Activated T-helper 17 cell treated with anti-CD3 and anti-CD28 coated beads, Interleukin-2, amount 50 U/mL, for 72 hours (primary cell): ENCODE measurements around the gene MAGIX. TPM values are rescaled to one million over a fixed set of nuclear protein-coding genes. Genes with fewer than 3 reads are reported as not detected.
"Not testable (repeated sequence)": the region's sequence is repeated elsewhere in the genome, so short reads cannot be mapped to it uniquely, and the experiment has no call there.

ENCODE experiments used
- ATAC-seq: fragments of 150-1000 bp; cut with Tn5 transposase; replicated peaks from 2 replicates; pipeline ENCODE4 v1.10.0; 2021; ENCODE audit warnings: mild to moderate bottlenecking, moderate library complexity
- H3K27ac Mint-ChIP-seq: one replicate; pipeline ENCODE4 v1.8.0; 2022; ENCODE audit warnings: mixed read lengths
- H3K27me3 Mint-ChIP-seq: one replicate; pipeline ENCODE4 v1.8.0; 2022; ENCODE audit warnings: mixed read lengths
- H3K36me3 Mint-ChIP-seq: one replicate; pipeline ENCODE4 v1.8.0; 2022; ENCODE audit warnings: low read depth, mild to moderate bottlenecking, mixed read lengths
- H3K4me1 Mint-ChIP-seq: one replicate; pipeline ENCODE4 v1.8.0; 2022; ENCODE audit warnings: mixed read lengths
- H3K4me3 Mint-ChIP-seq: one replicate; pipeline ENCODE4 v1.8.0; 2022; ENCODE audit warnings: mild to moderate bottlenecking, mixed read lengths
- H3K9me3 Mint-ChIP-seq: one replicate; pipeline ENCODE4 v1.8.0; 2022; ENCODE audit warnings: mixed read lengths
- total RNA-seq, 2 donors: library from RNA; stranded (reverse); gene quantifications; one replicate each; pipeline ENCODE4 v1.2.3, GENCODE V29; 2022

The MAGIX gene
- total RNA-seq, 2 donors from 2014 or later, result 1.5 to 3.7 TPM

DNA sequence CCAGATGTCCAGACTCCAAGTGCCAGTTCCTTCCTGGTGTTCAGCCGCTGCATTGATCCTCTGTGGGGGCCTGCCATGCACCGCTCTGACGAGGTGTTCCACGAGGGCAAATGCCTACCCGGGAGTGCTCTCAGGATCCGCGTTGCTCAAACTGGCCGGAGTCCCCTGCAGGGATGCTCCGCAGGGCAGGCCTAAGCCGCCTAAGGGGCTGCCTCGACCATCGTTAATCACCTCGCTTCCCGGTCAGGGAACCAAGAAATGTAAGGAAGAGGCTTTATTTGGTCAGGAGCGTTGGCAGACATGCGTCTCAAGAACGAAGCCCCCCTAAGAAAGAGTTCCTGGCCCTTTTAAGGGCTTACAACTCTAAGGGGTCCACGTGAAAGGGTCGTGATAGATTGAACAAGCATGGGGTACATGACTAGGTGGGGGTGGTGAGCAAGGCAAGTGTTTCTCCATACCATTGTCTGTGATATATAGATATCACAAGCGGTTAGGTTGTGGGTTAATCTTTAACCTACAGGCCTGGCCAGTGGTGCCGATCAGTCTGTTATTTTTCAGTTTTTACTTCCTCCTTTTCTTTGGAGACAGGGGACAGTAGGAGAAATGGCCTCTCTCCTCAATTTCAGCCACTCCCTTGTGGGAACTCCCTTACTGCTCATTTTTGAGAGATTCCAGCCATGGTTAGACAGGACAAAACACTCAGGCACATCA, 14.0 kb upstream of the MAGIX start:
- not testable (repeated sequence) for H3K36me3 Mint-ChIP-seq, ATAC-seq, H3K9me3 Mint-ChIP-seq, H3K27me3 Mint-ChIP-seq, H3K4me3 Mint-ChIP-seq, H3K27ac Mint-ChIP-seq, H3K4me1 Mint-ChIP-seq

DNA sequence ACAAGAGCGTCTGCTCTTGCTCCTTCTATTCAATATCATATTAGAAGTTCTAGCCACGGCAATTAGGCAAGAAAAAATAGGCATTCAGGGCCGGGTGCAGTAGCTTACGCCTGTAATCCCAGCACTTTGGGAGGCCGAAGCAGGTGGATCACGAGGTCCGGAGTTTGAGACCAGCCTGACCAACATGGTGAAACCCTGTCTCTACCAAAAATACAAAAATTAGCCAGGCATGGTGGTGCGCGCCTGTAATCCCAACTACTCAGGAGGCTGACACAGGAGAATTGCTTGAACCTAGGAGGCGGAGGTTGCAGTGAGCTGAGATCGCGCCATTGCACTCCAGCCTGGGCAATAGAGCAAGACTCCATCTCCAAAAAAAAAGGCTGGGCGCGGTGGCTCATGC, 13.3 kb upstream of the MAGIX start:
- not testable (repeated sequence) for H3K27ac Mint-ChIP-seq, H3K4me1 Mint-ChIP-seq, H3K27me3 Mint-ChIP-seq, H3K4me3 Mint-ChIP-seq, H3K36me3 Mint-ChIP-seq, ATAC-seq, H3K9me3 Mint-ChIP-seq

DNA sequence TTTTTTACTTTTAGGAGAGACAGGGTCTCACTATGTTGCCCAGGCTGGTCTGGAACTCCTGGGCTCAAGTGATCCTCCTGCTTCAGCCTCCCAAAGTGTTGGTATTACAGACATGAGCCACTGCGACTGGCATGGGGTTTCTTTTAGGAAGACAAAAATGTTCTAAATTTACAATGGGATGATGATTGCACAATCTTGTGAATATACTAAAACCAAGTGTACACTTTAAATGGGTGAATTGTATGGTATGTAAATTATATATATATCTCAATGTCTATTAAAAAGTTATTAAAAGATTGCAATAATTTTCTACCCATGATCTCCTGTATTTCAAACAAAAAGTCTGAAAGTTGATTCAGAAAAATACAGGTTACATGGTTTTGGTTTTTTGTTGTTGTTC, 9.1 kb upstream of the MAGIX start:
- no peak for ATAC-seq
- no peaks in the 10 kb centered on the region for H3K27me3 Mint-ChIP-seq
- H3K4me3 Mint-ChIP-seq, result no peak overlapping the region

DNA sequence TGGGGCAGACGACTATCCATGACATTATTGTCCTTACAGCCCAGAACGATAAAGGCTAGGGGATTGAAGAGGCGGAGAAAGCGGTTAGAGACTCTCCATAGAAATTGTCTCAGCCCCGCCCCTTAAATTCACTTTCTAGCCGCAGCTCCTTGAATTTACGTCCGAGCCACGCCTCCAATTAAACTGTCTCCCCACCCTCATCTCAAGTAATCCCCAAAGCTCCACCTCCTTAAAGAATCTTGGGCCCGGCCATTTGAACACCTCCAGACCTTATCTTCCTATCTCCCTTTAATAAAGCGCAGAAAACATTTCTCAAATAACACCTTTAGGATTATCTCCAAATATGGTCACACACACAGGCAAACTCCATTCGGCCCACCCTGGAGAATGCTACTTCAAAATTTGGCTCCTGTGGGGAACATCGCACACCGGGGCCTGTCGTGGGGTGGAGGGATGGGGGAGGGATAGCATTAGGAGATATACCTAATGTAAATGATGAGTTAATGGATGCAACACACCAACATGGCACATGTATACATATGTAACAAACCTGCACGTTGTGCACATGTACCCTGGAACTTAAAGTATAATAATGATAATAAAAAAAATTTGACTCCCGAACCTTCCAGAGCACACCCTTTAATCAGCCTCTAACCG, 7.2 kb upstream of the MAGIX start:
- peak; percentile 54 for ATAC-seq
- no peaks in the 10 kb centered on the region for H3K27me3 Mint-ChIP-seq

More for the DNA sequence above, 9.1 kb upstream of the MAGIX start:
- Mint-ChIP-seq H3K36me3 (no peaks in the 10 kb centered on the region), H3K27ac (no peak overlapping the region), H3K9me3 (no peaks in the 10 kb centered on the region), H3K4me1 (peaks cover 8% of the 10 kb centered on the region)

DNA sequence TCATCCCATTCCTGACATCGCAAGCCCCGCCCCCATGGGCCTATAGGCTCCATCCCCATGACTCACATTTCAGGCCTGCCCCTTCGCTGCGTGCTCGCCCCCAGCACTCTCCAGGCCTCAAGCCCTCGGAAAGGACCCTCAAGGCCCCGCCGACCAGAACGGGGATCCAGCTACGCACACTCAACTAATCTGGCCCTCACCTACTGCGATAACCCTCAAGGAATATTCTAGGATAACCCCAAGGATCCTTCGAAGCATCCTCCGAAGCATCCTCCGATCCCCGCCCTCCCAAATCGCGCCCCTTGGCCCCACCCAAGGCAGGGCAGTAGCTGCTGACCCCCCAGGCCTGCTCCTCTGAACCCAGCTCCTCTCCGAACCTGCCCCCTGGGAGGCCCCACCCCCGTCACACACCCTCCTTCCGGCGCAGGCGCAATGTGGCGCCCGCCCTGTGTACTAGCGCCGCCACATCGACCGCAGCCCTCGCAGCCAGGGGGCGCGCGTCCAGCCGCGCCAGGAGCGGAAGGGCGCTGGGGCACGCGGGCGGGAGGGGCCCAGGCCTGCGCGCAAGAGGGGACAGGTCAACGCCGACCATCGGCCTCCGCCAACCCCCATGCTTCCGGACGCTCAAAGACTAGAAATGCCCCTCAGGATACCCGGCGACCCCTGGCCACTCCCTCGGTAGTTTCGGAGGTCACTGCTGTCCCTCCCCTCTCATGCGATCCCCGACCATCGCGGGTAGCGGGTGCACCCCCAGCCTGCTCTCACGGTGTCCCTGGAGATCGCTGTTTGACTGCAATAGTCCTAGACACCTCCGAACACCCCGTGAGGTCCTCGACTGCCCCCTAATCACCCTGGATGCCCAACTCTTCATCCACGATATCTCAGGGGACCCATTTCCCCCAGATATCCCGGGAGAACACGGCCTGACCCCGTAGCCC, 6.4 kb upstream of the MAGIX start:
- Mint-ChIP-seq H3K4me1 (peaks cover 8% of the 10 kb centered on the region), H3K9me3 (no peaks in the 10 kb centered on the region), H3K36me3 (no peaks in the 10 kb centered on the region), H3K4me3 (peak overlapping the region; percentile 89), H3K27ac (peak overlapping the region; percentile 95), H3K27me3 (no peaks in the 10 kb centered on the region)
- peak; percentile 92 for ATAC-seq

More for the DNA sequence above, 7.2 kb upstream of the MAGIX start:
- Mint-ChIP-seq H3K4me3 (peak overlapping the region; percentile 89), H3K27ac (peak overlapping the region; percentile 95), H3K9me3 (no peaks in the 10 kb centered on the region), H3K4me1 (peaks cover 8% of the 10 kb centered on the region), H3K36me3 (no peaks in the 10 kb centered on the region)

DNA sequence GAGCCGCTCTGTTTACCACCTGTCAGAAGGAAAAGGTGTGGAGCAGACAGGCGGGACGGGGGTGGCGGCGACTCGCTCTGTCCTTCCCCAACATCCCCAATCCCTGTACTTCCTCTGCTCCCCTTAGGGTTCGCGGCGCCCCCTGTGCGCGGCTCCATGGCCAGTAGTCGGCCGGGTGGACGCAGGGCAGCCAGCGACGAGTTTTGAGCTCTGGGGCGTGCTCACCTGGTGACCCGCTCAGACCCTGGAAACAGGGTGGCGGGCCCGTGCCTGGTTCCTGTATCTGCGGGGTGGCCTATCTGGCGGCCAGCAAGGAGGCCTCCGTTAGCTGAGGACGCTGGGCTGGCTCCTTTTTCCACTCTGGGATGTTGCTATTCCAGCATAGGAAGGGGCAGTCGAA, 5.4 kb upstream of the MAGIX start:
- ATAC-seq, result no peak
- Mint-ChIP-seq H3K36me3 (no peaks in the 10 kb centered on the region), H3K9me3 (no peaks in the 10 kb centered on the region), H3K27ac (no peak overlapping the region), H3K4me3 (no peak overlapping the region), H3K27me3 (no peaks in the 10 kb centered on the region), H3K4me1 (peaks cover 8% of the 10 kb centered on the region)

DNA sequence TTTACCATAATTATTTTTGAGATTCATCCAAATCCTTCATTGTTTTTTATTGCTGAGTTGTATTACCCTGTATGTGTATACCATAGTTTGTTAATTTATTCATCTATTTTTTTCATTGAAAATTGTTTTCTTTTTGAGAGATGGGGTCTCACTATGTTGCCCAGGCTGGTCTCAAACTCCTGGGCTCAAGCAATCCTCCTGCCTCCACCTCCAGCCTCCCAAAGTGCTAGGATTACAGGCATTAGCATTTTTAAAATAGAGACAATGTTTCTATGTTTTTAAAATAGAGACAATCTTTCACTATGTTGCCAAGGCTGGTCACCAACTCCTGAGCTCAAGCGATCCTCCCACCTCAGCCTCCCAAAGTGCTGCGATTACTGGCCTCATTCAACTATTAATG, 1.6 kb upstream of the MAGIX start:
- no peak overlapping the region for H3K27ac Mint-ChIP-seq
- no peaks in the 10 kb centered on the region for H3K27me3 Mint-ChIP-seq
- no peaks in the 10 kb centered on the region for H3K36me3 Mint-ChIP-seq
- H3K4me1 Mint-ChIP-seq, result peaks cover 7% of the 10 kb centered on the region
- H3K9me3 Mint-ChIP-seq, result no peaks in the 10 kb centered on the region
- no peak for ATAC-seq
- H3K4me3 Mint-ChIP-seq, result no peak overlapping the region

DNA sequence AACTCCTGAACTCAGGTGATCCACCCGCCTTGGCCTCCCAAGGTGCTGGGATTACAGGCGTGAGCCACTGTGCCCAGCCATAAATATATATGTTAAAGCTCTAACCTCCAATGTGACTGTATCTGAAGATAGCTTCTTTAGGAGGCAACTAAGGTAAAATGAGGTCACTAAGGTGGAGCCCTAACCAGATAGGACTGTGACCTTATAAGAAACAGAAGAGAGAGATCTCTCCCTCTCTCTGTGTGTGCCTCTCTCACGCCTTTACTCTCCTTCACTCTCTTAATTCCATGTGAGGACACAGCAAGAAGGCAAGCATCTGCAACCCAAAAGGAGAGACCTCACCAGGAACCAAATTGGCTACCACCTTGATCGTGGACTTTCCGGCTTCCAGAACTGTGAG, 926 bp upstream of the MAGIX start:
- Mint-ChIP-seq H3K27ac (no peak overlapping the region), H3K36me3 (no peaks in the 10 kb centered on the region), H3K4me1 (peaks cover 7% of the 10 kb centered on the region), H3K9me3 (no peaks in the 10 kb centered on the region), H3K4me3 (no peak overlapping the region), H3K27me3 (no peaks in the 10 kb centered on the region)
- ATAC-seq, result no peak

DNA sequence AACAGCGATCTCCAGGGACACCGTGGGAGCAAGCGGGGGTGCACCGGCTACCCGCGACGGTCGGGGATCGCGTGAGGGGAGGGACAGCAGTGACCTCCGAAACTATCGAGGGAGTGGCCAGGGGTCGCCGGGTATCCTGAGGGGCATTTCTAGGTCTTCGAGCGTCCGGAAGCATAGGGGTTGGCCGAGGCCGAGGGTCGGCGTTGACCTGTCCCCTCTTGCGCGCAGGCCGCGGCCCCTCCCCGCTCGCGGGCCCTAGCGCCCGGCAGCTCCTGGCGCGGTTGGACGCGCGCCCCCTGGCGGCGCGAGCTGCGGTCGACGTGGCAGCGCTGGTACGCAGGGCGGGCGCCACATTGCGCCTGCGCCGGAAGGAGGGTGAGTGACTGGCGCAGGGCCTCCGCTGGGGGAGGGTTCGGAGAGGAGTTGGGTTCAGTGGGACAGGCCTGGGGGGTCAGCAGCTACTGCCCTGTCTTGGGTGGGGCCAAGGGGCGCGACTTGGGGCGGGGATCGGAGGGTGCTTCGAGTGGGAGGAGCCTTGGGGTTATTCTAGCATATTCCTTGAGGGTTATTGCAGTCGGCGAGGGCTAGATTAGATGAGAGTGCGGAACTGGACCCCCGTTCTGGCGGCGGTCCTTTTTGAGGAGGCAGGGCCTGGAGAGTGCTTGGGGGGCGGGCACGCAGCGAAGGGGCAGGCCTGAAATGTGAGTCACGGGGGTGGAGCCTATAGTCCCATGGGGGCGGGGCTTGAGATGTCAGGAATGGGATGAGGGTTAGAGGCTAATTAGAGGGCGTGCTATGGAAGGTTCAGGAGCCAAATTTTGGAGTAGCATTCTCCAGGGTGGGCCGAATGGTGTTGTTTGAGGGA, 1.2 kb downstream of the MAGIX start:
- no peaks in the 10 kb centered on the region for H3K9me3 Mint-ChIP-seq
- H3K36me3 Mint-ChIP-seq, result no peaks in the 10 kb centered on the region
- H3K27ac Mint-ChIP-seq, result peak overlapping the region; percentile 92

DNA sequence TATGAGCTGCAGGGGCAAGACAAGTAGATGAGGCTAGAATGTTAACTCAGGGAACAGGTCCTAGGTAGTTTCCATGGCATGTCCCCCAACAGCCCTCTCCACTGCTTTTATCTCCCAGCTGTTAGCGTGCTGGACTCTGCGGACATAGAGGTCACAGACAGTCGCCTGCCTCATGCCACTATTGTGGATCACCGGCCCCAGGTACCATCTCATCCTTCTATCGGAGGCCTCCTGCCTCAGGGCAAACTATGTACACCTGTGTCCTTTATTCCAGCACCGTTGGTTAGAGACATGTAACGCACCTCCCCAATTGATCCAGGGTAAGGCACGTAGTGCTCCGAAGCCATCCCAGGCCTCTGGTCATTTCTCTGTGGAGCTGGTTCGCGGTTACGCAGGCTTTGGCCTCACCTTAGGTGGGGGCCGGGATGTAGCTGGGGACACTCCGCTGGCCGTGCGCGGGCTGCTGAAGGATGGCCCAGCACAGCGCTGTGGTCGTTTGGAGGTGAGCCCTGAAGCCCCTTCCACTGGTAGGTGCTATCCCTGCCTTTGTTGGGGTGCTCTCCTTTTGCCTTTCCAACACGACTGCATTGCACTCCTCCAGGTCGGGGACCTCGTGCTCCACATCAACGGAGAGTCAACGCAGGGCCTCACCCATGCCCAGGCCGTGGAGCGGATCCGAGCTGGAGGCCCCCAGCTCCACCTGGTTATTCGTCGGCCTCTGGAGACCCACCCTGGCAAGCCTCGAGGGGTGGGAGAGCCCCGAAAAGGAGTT, 2.2 kb downstream of the MAGIX start:
- H3K4me1 Mint-ChIP-seq, result peaks cover 7% of the 10 kb centered on the region
- H3K9me3 Mint-ChIP-seq, result no peaks in the 10 kb centered on the region
- peak overlapping the region; percentile 94 for H3K4me3 Mint-ChIP-seq
- H3K36me3 Mint-ChIP-seq, result no peaks in the 10 kb centered on the region
- H3K27ac Mint-ChIP-seq, result peak overlapping the region; percentile 92
- ATAC-seq, result no peak
- H3K27me3 Mint-ChIP-seq, result no peaks in the 10 kb centered on the region

More for the DNA sequence above, 1.2 kb downstream of the MAGIX start:
- peak; percentile 61 for ATAC-seq
- Mint-ChIP-seq H3K27me3 (no peaks in the 10 kb centered on the region), H3K4me1 (peaks cover 7% of the 10 kb centered on the region), H3K4me3 (peak overlapping the region; percentile 94)

DNA sequence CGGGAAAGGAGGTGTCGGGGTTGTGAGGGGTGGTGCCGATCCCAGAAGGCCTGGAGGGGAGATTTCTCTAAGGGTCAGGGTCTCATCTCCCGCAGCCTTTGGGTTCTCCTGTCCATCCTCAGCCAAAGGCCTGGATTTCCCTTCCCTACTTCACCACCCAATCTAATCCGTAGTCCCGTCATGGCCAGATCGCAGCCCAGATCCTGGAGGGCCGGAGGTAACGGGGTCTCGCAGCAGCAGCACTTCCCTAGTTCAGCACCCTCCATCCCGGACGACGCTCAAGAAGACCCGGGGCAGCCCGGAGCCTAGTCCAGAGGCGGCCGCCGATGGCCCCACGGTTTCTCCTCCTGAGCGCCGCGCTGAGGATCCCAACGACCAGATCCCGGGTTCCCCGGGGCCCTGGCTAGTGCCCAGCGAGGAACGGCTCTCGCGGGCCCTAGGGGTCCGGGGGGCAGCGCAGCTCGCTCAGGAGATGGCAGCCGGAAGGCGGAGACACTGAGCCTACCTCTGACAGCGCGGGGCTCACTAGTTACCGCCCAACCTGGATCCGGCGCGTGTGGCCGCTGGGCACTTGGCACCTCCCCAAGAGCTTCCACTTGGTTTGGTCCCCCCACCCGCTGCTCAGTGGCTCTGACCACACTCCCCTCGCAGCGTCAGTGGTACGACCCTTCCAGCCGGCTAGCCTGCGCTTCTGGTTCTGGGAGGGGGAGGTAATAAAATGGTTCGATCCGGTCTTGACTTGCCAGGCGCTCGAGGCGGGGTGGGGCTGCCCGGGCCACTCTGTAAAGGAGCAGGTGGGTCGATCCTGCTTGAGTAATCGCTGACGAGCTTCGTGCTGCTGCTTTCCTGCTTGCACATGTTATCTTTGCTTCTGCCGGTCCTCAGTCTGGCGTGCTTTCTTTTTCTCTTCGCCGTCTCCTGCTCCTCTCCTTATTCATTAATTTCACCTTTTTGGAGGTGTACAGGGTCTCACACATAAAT, 3.6 kb downstream of the MAGIX start:
- peak; percentile 66 for ATAC-seq
- Mint-ChIP-seq H3K4me3 (peak overlapping the region; percentile 94), H3K36me3 (no peaks in the 10 kb centered on the region), H3K9me3 (no peaks in the 10 kb centered on the region), H3K27me3 (no peaks in the 10 kb centered on the region), H3K27ac (peak overlapping the region; percentile 96), H3K4me1 (peaks cover 7% of the 10 kb centered on the region)

DNA sequence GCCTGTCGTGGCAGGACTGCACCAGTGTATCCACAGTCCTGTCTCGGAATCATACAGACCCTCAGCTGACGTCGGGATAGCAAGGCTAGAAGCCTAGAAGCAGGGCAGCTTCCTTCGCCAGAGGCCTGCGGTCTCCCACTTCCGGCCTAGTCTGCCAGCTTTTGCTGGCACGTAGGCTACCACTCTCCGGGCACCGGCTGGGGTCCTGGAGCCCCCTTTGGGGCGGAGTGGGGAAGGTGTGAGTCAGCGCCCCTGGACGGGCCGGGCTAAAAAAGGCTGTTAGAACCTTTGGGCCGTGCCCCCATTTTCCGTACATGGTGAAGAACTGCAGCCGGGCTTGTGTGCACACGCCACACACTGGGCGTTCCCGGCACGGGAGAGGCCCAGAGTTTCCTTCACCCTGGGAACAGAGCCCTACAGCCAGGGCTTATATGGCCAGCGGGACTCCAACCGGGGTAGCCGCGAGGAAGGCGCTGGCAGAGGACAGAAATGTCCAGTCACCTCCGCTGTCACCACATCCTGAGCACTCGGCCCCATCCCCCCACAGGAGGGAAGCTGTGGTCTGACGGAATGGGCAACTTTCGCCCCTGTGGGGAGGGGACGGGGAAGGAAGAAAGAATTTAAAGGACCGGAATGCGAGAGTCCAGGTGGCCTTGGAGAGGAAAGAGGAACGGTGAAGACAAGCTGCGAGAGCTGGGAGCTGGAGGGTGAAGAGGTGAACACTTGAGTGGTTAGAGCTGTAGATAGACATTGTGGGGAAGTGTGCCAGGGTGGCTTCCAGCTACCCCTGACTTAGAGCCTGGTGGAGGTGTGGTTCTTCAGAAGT, 4.6 kb downstream of the MAGIX start:
- no peaks in the 10 kb centered on the region for H3K9me3 Mint-ChIP-seq
- peaks cover 7% of the 10 kb centered on the region for H3K4me1 Mint-ChIP-seq
- peak; percentile 49 for ATAC-seq
- peak overlapping the region; percentile 94 for H3K4me3 Mint-ChIP-seq
- no peaks in the 10 kb centered on the region for H3K36me3 Mint-ChIP-seq
- peak overlapping the region; percentile 96 for H3K27ac Mint-ChIP-seq
- no peaks in the 10 kb centered on the region for H3K27me3 Mint-ChIP-seq
